GM23248 (cell line): ENCODE measurements around the gene SLC4A8. TPM values are rescaled to one million over a fixed set of nuclear protein-coding genes. Genes with fewer than 3 reads are reported as not detected.
A peak's percentile ranks its signal among the peaks of the same experiment; 100 is the strongest.

Source experiments
- DNase-seq: peaks from one replicate; pipeline ENCODE4 v3.0.0-alpha.2; 2015
- H2AFZ ChIP-seq: fragments of 200-600 bp; sonication (generic); 2 replicates; pipeline ENCODE4 v1.6.1; 2016; ENCODE audit warnings: antibody characterized with exemption
- H3F3A ChIP-seq: fragments of 200-600 bp; sonication (generic); 2 replicates; pipeline ENCODE4 v1.6.1; 2016; ENCODE audit warnings: mild to moderate bottlenecking, antibody characterized with exemption, mixed run types; ENCODE audit not compliant: insufficient read depth
- H3K27ac ChIP-seq: fragments of 200-600 bp; sonication (generic); 2 replicates; pipeline ENCODE4 v1.5.1; 2016; ENCODE audit warnings: mild to moderate bottlenecking
- H3K27me3 ChIP-seq: fragments of 200-600 bp; sonication (generic); replicated peaks from 2 replicates; pipeline ENCODE4 v1.6.1; 2016; ENCODE audit warnings: mild to moderate bottlenecking; ENCODE audit not compliant: insufficient read depth
- H3K36me3 ChIP-seq: fragments of 200-600 bp; sonication (generic); 2 replicates; pipeline ENCODE4 v1.6.1; 2016; ENCODE audit warnings: low read depth, mild to moderate bottlenecking
- H3K4me1 ChIP-seq: fragments of 200-600 bp; sonication (generic); 2 replicates; pipeline ENCODE4 v1.6.1; 2016; ENCODE audit warnings: mild to moderate bottlenecking; ENCODE audit not compliant: insufficient read depth
- H3K4me2 ChIP-seq: fragments of 200-600 bp; sonication (generic); one replicate; pipeline ENCODE4 v1.6.1; 2016; ENCODE audit warnings: mild to moderate bottlenecking; ENCODE audit not compliant: unreplicated experiment
- H3K4me3 ChIP-seq: fragments of 200-600 bp; sonication (generic); 2 replicates; pipeline ENCODE4 v1.5.1; 2016; ENCODE audit warnings: mild to moderate bottlenecking
- H3K79me2 ChIP-seq: fragments of 200-600 bp; sonication (generic); 2 replicates; pipeline ENCODE4 v1.6.1; 2016; ENCODE audit warnings: mild to moderate bottlenecking; ENCODE audit not compliant: insufficient read depth
- H3K9ac ChIP-seq: fragments of 200-600 bp; sonication (generic); 2 replicates; pipeline ENCODE4 v1.6.1; 2016; ENCODE audit warnings: mild to moderate bottlenecking
- H3K9me2 ChIP-seq: fragments of 200-600 bp; sonication (generic); 2 replicates; pipeline ENCODE4 v1.6.1; 2016; ENCODE audit warnings: mixed run types, mild to moderate bottlenecking, moderate library complexity; ENCODE audit not compliant: insufficient read depth
- H3K9me3 ChIP-seq: fragments of 200-600 bp; sonication (generic); one replicate; pipeline ENCODE4 v1.6.1; 2017; ENCODE audit warnings: low read depth
- H4K20me1 ChIP-seq: fragments of 200-600 bp; sonication (generic); 2 replicates; pipeline ENCODE4 v1.6.0; 2016; ENCODE audit not compliant: insufficient read depth
- EZH2 ChIP-seq: fragments of 200-600 bp; sonication (generic); IDR thresholded peaks from 2 replicates; pipeline ENCODE4 v1.6.1; 2018; ENCODE audit warnings: antibody characterized with exemption, mild to moderate bottlenecking; ENCODE audit not compliant: insufficient read depth, poor library complexity, severe bottlenecking
- EZH2phosphoT487 ChIP-seq: fragments of 200-600 bp; sonication (generic); IDR thresholded peaks from 2 replicates; pipeline ENCODE4 v1.6.1; 2018; ENCODE audit warnings: antibody characterized with exemption, moderate library complexity, mild to moderate bottlenecking, low read depth; ENCODE audit not compliant: insufficient read depth
- WGBS, 2 experiments: methylation state at CpG; one replicate each; pipeline ENCODE4 v1.1.6; 2015 to 2017; ENCODE audit warnings: low lambda C conversion rate in 2 of 2, low coverage in 1 of 2; ENCODE audit errors: missing lambda C conversion rate in 2 of 2; 5-methylcytosine and 5-hydroxymethylcytosine counted together
- in situ Hi-C: fragments of 300-500 bp; cut with MboI; formaldehyde crosslinking; loops from 2 replicates; pipeline ENCODE4 v1.15.0; 2020
- polyA plus RNA-seq: library from polyadenylated mRNA; unstranded; fragments of >200 nt; fragmentation: Nextera tagmentation; extraction: Ambion mirVana; gene quantifications from 2 replicates; pipeline ENCODE4 v1.2.1, GENCODE V29; 2016
- total RNA-seq: library from RNA; depleted of rRNA; stranded (reverse); fragments of >200 nt; shearing (Covaris generic); gene quantifications from 2 replicates; pipeline ENCODE4 v1.2.3, GENCODE V29; 2014

Gene SLC4A8
- total and polyA plus RNA-seq, 2 experiments from 2014 or later = 2.6 to 3.1 TPM

DNA sequence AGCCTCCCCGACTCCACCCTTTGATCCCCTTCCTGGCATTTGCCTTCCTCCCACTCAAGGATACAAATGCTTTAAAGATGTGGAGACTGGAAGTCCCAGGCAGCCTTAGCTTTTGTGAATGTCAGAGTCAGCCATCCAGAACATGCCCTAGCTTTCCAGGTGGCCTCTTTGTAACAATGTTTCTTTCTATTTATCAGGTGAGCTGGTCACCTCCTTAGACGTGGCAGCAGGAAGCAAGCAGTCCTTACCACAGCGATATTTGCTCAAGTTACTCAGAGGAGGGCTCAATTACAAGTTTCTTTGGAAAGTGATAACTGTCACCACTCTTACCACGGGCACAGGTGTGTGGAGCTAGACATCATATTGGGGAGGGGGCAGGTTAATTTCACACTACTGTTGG is 38.3 kb upstream of the SLC4A8 start:
- no peaks in the 10 kb centered on the region for H3K79me2 ChIP-seq
- H3F3A ChIP-seq = peaks cover 22% of the 10 kb centered on the region
- TF ChIP-seq EZH2 (no peak), EZH2phosphoT487 (no peak)
- no peaks in the 10 kb centered on the region for H3K9me3 ChIP-seq
- no peak overlapping the region for H3K4me3 ChIP-seq
- no peak overlapping the region for H3K4me2 ChIP-seq
- H3K9me2 ChIP-seq = no peaks in the 10 kb centered on the region
- H2AFZ ChIP-seq = no peak overlapping the region
- no peak for DNase-seq
- in situ Hi-C loops = no loop called here
- H3K4me1 ChIP-seq = peaks cover 21% of the 10 kb centered on the region
- WGBS, 2 experiments = 86 to 92% methylated on average over 4 of the region's 4 CpGs
- no peak overlapping the region for H3K27ac ChIP-seq
- H3K27me3 ChIP-seq = no peaks in the 10 kb centered on the region
- H4K20me1 ChIP-seq = no peaks in the 10 kb centered on the region
- no peaks in the 10 kb centered on the region for H3K36me3 ChIP-seq
- no peak overlapping the region for H3K9ac ChIP-seq

- peak overlapping the region; percentile 26; the same call in 1 of the 2 replicates for H3K4me3 ChIP-seq
- no peaks in the 10 kb centered on the region for H3K36me3 ChIP-seq
- H2AFZ ChIP-seq = peak overlapping the region; percentile 93
- TF ChIP-seq EZH2 (no peak), EZH2phosphoT487 (no peak)
- H3K79me2 ChIP-seq = no peaks in the 10 kb centered on the region
- peaks cover 29% of the 10 kb centered on the region for H3K4me1 ChIP-seq
- H3K9me3 ChIP-seq = no peaks in the 10 kb centered on the region
- WGBS, 2 experiments = 41 to 43% methylated on average over 10 of the region's 10 CpGs
- H3F3A ChIP-seq = peaks cover 27% of the 10 kb centered on the region
- peak overlapping the region; percentile 75 for H3K27ac ChIP-seq
- peak overlapping the region; percentile 57 for H3K9ac ChIP-seq
- in situ Hi-C loops = no loop called here
- no peaks in the 10 kb centered on the region for H4K20me1 ChIP-seq
- no peaks in the 10 kb centered on the region for H3K27me3 ChIP-seq
- H3K9me2 ChIP-seq = no peaks in the 10 kb centered on the region
- peak overlapping the region; percentile 55 for H3K4me2 ChIP-seq
- peak; percentile 76 for DNase-seq
Measured at GRCh38 chr12:51388069-51388799, 36.4 kb upstream of the SLC4A8 start.

DNA sequence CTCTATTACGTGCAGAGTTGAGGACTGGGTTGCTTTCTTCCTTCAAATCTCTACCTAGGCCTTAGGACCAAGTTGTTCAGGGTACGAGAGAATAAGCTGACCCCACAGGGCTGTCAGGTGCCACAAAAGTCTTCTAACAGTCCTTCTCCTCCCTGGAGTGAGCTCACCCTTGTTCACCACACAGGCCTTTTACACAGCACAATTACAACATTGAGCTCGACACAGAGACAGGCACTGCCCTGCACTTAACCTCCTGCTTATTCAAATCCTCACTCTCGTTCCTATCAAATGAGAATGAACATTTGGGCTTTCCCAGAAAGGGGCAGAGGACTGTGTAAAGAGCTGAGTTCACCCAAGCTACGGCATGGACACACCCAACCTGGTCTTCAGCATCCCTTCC is 35.8 kb upstream of the SLC4A8 start:
- Histone ChIP-seq H4K20me1 (no peaks in the 10 kb centered on the region), H3K27ac (peak overlapping the region; percentile 75; the same call in 1 of the 2 replicates)
- 95% methylated on average over 5 of the region's 5 CpGs for WGBS, 2 experiments

DNA sequence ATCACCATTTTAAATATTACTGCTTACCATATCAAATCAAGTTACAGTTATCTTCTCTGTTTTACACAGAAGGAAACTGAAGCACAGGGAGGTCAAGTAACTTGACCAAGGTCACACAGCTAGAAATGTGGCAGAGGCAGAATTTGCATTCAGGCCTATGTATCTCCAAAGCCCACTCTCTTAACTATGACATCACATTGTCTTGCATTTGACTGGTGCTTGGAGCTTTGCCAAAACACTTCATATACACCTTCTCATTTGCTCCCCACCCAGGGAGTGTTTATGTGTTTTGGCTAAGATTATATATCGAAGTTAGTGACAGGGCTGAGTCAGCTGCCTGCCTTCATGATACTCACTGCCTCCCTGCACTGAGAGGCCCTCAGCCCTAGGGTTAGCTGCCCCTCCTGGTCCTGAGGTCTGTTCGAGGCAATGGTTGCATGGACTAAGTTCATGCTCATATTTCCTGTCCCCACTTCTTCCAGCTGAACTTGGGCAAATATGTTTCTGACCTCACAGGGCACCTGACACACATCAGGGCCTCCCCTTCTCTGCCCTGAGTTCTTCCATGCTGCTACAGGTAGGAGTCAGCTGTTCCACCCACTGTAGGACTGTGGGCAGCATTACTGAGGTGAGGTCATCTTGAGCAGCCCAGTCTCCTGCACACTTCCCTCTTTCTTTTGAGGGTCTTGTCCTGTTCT is 35.2 kb upstream of the SLC4A8 start:
- Histone ChIP-seq H3K4me1 (peaks cover 39% of the 10 kb centered on the region), H3K4me2 (no peak overlapping the region), H3K27me3 (no peaks in the 10 kb centered on the region), H4K20me1 (no peaks in the 10 kb centered on the region), H3K9ac (no peak overlapping the region), H3F3A (peaks cover 36% of the 10 kb centered on the region), H3K79me2 (no peaks in the 10 kb centered on the region), H2AFZ (no peak overlapping the region), H3K9me3 (no peaks in the 10 kb centered on the region), H3K36me3 (no peaks in the 10 kb centered on the region), H3K4me3 (no peak overlapping the region), H3K9me2 (no peaks in the 10 kb centered on the region), H3K27ac (peak overlapping the region; percentile 32)
- peak; percentile 75 for DNase-seq
- no peak for TF ChIP-seq EZH2phosphoT487
- TF ChIP-seq EZH2 = no peak
- in situ Hi-C loops = no loop called here
- 7 to 25% methylated on average over 2 of the region's 2 CpGs for WGBS, 2 experiments

More for the DNA sequence above, 35.8 kb upstream of the SLC4A8 start:
- Histone ChIP-seq H3F3A (peaks cover 33% of the 10 kb centered on the region), H3K9ac (no peak overlapping the region), H2AFZ (no peak overlapping the region), H3K4me2 (no peak overlapping the region), H3K9me2 (no peaks in the 10 kb centered on the region), H3K4me1 (peaks cover 35% of the 10 kb centered on the region), H3K79me2 (no peaks in the 10 kb centered on the region), H3K9me3 (no peaks in the 10 kb centered on the region), H3K36me3 (no peaks in the 10 kb centered on the region), H3K27me3 (no peaks in the 10 kb centered on the region), H3K4me3 (no peak overlapping the region)
- TF ChIP-seq EZH2 = no peak
- DNase-seq = no peak
- in situ Hi-C loops = no loop called here
